Common myeloid progenitor, CD34-positive (primary cell): ENCODE results near the gene ZSCAN5A.

Experiments used
- CTCF ChIA-PET: fragments of 350-600 bp; sonication (Branson Sonifier 250); formaldehyde crosslinking; loops from one replicate; lab custom pipeline; 2021; ENCODE audit warnings: antibody characterized with exemption; lab: Charles Lee
- POLR2A ChIA-PET: fragments of 350-600 bp; sonication (Branson Sonifier 250); formaldehyde crosslinking; loops from one replicate; lab custom pipeline; 2021; ENCODE audit warnings: antibody characterized with exemption; lab: Charles Lee
- DNase-seq, 3 donors: peaks; one replicate each; pipeline versions ENCODE4 v3.0.0 to v3.0.0-alpha.2; 2013
- H3K27ac ChIP-seq, 2 experiments: 1 replicate in 1 of 2; 2 replicates in 1 of 2; pipeline ENCODE4 v1.7.0; 2013; ENCODE audit warnings: inconsistent platforms in 2 of 2, low read length in 2 of 2, mild to moderate bottlenecking in 2 of 2, low read depth in 1 of 2, moderate library complexity in 1 of 2; ENCODE audit not compliant: severe bottlenecking in 2 of 2, insufficient read depth in 1 of 2, poor library complexity in 1 of 2
- H3K27me3 ChIP-seq, 5 experiments: replicated peaks in 2 of 5; 1 replicate in 3 of 5; 2 replicates in 2 of 5; pipeline versions ENCODE4 v1.6.1 to v1.7.0; 2013; ENCODE audit warnings: low read length in 4 of 5, mild to moderate bottlenecking in 2 of 5, moderate library complexity in 2 of 5, inconsistent platforms in 1 of 5; ENCODE audit not compliant: insufficient read depth in 5 of 5, control insufficient read depth in 4 of 5
- H3K36me3 ChIP-seq, 4 experiments: 1 replicate in 2 of 4; 2 replicates in 2 of 4; pipeline versions ENCODE4 v1.6.1 to v1.7.0; 2013; ENCODE audit warnings: low read length in 3 of 4, control low read depth in 1 of 4, mild to moderate bottlenecking in 1 of 4; ENCODE audit not compliant: control insufficient read depth in 4 of 4, insufficient read depth in 4 of 4
- H3K4me1 ChIP-seq, 4 experiments: 1 replicate in 3 of 4; 2 replicates in 1 of 4; pipeline versions ENCODE4 v1.6.1 to v1.7.1; 2013; ENCODE audit warnings: low read length in 3 of 4, mild to moderate bottlenecking in 3 of 4, control low read depth in 1 of 4, inconsistent platforms in 1 of 4, moderate library complexity in 1 of 4; ENCODE audit not compliant: control insufficient read depth in 4 of 4, insufficient read depth in 4 of 4; ENCODE audit errors: control extremely low read depth in 1 of 4
- H3K4me3 ChIP-seq, 7 experiments: 1 replicate in 4 of 7; 2 replicates in 3 of 7; pipeline versions ENCODE4 v1.5.1 to v1.7.0; 2013; ENCODE audit warnings: mild to moderate bottlenecking in 7 of 7, low read length in 6 of 7, moderate library complexity in 6 of 7, inconsistent platforms in 2 of 7, low read depth in 2 of 7, control low read depth in 1 of 7; ENCODE audit not compliant: insufficient read depth in 4 of 7, control insufficient read depth in 1 of 7; ENCODE audit errors: extremely low read depth in 1 of 7
- H3K9me3 ChIP-seq, 5 experiments: 1 replicate in 4 of 5; 2 replicates in 1 of 5; pipeline versions ENCODE4 v1.6.1 to v1.7.1; 2013; ENCODE audit warnings: low read length in 4 of 5, mild to moderate bottlenecking in 2 of 5, inconsistent platforms in 1 of 5, low read depth in 1 of 5, moderate library complexity in 1 of 5; ENCODE audit not compliant: control insufficient read depth in 4 of 5, insufficient read depth in 2 of 5; ENCODE audit errors: control extremely low read depth in 1 of 5
- WGBS: methylation state at CpG from one replicate; pipeline ENCODE4 v1.1.5; 2013; ENCODE audit not compliant: insufficient coverage; 5-methylcytosine and 5-hydroxymethylcytosine counted together

Gene ZSCAN5A

GRCh38 chr19:56297010-56297409 is 17.6 kb downstream of the ZSCAN5A start:
- H3K4me3 ChIP-seq: no peak overlapping the region
- H3K27ac ChIP-seq: no peak overlapping the region
- no peaks in the 10 kb centered on the region for H3K9me3 ChIP-seq
- no peaks in the 10 kb centered on the region for H3K27me3 ChIP-seq
- ChIA-PET POLR2A (no interaction called here), CTCF (interaction anchor here (3.8 kb wide), 1 partner anchor 13 kb away, joined by 13 read pairs; no protein-coding TSS in a partner anchor)
- 97% methylated on average over 3 of the region's 3 CpGs for WGBS
- peaks cover 3 to 6% (median 5%) of the 10 kb centered on the region in 4 experiments for H3K4me1 ChIP-seq
- peaks cover 0 to 42% (median 12%) of the 10 kb centered on the region in 4 experiments for H3K36me3 ChIP-seq
- no peak for DNase-seq

- WGBS: over 99% methylated on average over 12 of the region's 22 CpGs
- Histone ChIP-seq H3K4me1 (no peaks in the 10 kb centered on the region), H3K36me3 (peaks cover 0 to 40% (median 12%) of the 10 kb centered on the region in 4 experiments), H3K4me3 (no peak overlapping the region), H3K9me3 (no peaks in the 10 kb centered on the region), H3K27ac (no peak overlapping the region), H3K27me3 (no peaks in the 10 kb centered on the region)
- POLR2A ChIA-PET: no interaction called here
- no peak for DNase-seq
- CTCF ChIA-PET: interaction anchor here (3.8 kb wide), 1 partner anchor 14 kb away, joined by 13 read pairs; no protein-coding TSS in a partner anchor
These were observed 18.8 kb downstream of the ZSCAN5A start for GRCh38 chr19:56295531-56296455.

- H3K4me1 ChIP-seq: no peaks in the 10 kb centered on the region
- DNase-seq: no peak
- H3K36me3 ChIP-seq: peaks cover 0 to 40% (median 12%) of the 10 kb centered on the region in 4 experiments
- ChIA-PET CTCF (no interaction called here), POLR2A (no interaction called here)
- no peaks in the 10 kb centered on the region for H3K27me3 ChIP-seq
- 100% methylated on average over 3 of the region's 4 CpGs for WGBS
- no peak overlapping the region for H3K27ac ChIP-seq
- H3K4me3 ChIP-seq: no peak overlapping the region
- H3K9me3 ChIP-seq: peaks cover 0 to 2% (median 0%) of the 10 kb centered on the region in 5 experiments
These were observed 20.1 kb downstream of the ZSCAN5A start for GRCh38 chr19:56294549-56294948.

GRCh38 chr19:56291867-56292266 is 22.8 kb downstream of the ZSCAN5A start:
- no peak for DNase-seq
- H3K4me1 ChIP-seq: no peaks in the 10 kb centered on the region
- H3K27me3 ChIP-seq: no peaks in the 10 kb centered on the region
- POLR2A ChIA-PET: no interaction called here
- 92% methylated on average over 4 of the region's 6 CpGs for whole genome bisulfite sequencing
- H3K4me3 ChIP-seq: no peak overlapping the region
- peaks cover 0 to 3% (median 0%) of the 10 kb centered on the region in 5 experiments for H3K9me3 ChIP-seq
- H3K36me3 ChIP-seq: peaks cover 0 to 49% (median 12%) of the 10 kb centered on the region in 4 experiments
- CTCF ChIA-PET: interaction anchor here (1.5 kb wide), 1 partner anchor 18 kb away, joined by 5 read pairs; no protein-coding TSS in a partner anchor
- H3K27ac ChIP-seq: no peak overlapping the region

GRCh38 chr19:56290104-56290503 is 24.5 kb downstream of the ZSCAN5A start:
- Histone ChIP-seq H3K27me3 (no peaks in the 10 kb centered on the region), H3K27ac (no peak overlapping the region), H3K4me3 (no peak overlapping the region), H3K4me1 (no peaks in the 10 kb centered on the region), H3K9me3 (peaks cover 0 to 3% (median 0%) of the 10 kb centered on the region in 5 experiments), H3K36me3 (peaks cover 0 to 38% (median 9%) of the 10 kb centered on the region in 4 experiments)
- CTCF ChIA-PET: no interaction called here
- no peak for DNase-seq
- POLR2A ChIA-PET: no interaction called here

GRCh38 chr19:56284746-56285145 is 29.9 kb downstream of the ZSCAN5A start:
- no peak overlapping the region for H3K27ac ChIP-seq
- H3K27me3 ChIP-seq: no peaks in the 10 kb centered on the region
- no peaks in the 10 kb centered on the region for H3K4me1 ChIP-seq
- H3K36me3 ChIP-seq: peaks cover 0 to 8% (median 4%) of the 10 kb centered on the region in 4 experiments
- ChIA-PET CTCF (no interaction called here), POLR2A (no interaction called here)
- H3K4me3 ChIP-seq: no peak overlapping the region
- 100% methylated on average over 1 of the region's 3 CpGs for WGBS
- H3K9me3 ChIP-seq: peaks cover 0 to 3% (median 0%) of the 10 kb centered on the region in 5 experiments
- no peak for DNase-seq

- Histone ChIP-seq H3K4me1 (no peaks in the 10 kb centered on the region), H3K27ac (no peak overlapping the region), H3K9me3 (peaks cover 0 to 1% (median 0%) of the 10 kb centered on the region in 5 experiments), H3K36me3 (peaks cover 2 to 13% (median 4%) of the 10 kb centered on the region in 4 experiments), H3K27me3 (no peaks in the 10 kb centered on the region), H3K4me3 (no peak overlapping the region)
- DNase-seq: no peak
- ChIA-PET CTCF (interaction anchor here (1.0 kb wide), 1 partner anchor 22 kb away, joined by 3 read pairs; no protein-coding TSS in a partner anchor), POLR2A (no interaction called here)
- WGBS: 95% methylated on average over 3 of the region's 4 CpGs
These were observed 31.8 kb downstream of the ZSCAN5A start for GRCh38 chr19:56282809-56283208.
